K562 (cell line): Measurements from ENCODE around the gene HRG. TPM values are rescaled to one million over a fixed set of nuclear protein-coding genes. Genes with fewer than 3 reads are reported as not detected.

Source experiments
- ATAC-seq: fragments of 200-7000 bp; cut with Tn5 transposase; 3 replicates; pipeline ENCODE4 v1.9.1; 2020; ENCODE audit warnings: moderate library complexity
- BruUV-seq: library from RNA; stranded (reverse); fragments of 400-500 nt; replicated peaks from 2 replicates; lab custom pipeline; 2021; lab: Mats Ljungman, UMichigan
- CTCF ChIA-PET: fragments of 300-600 bp; formaldehyde crosslinking; extraction: SDS; loops from one replicate; lab custom pipeline; 2021; ENCODE audit warnings: low intra/inter-chr PET ratio; lab: Yijun Ruan, JAX
- POLR2A ChIA-PET: fragments of 300-600, 350-650 bp; sonication (Branson Sonifier 250); formaldehyde crosslinking; extraction: SDS; loops from one replicate; lab custom pipeline; 2021; ENCODE audit warnings: antibody characterized with exemption, inconsistent platforms; lab: Yijun Ruan, JAX
- DNase-seq, 4 experiments: peaks; one replicate each; pipeline versions ENCODE4 v3.0.0 to v3.0.0-alpha.2; 2011 to 2018; ENCODE audit warnings: low spot score in 3 of 4, mixed read lengths in 3 of 4; ENCODE audit errors: extremely low read depth in 1 of 4
- FAIRE-seq: peaks from 2 replicates; lab custom pipeline; 2011; peaks lifted over from hg19 to GRCh38; lab: Jason Lieb, UNC
- H2AFZ ChIP-seq: 2 replicates; pipeline ENCODE4 v1.6.0; 2011; ENCODE audit warnings: low read depth, low read length, control low read depth, inconsistent platforms
- H3K27ac ChIP-seq: fragments of 200-600 bp; 3 replicates; pipeline ENCODE4 v1.8.0; 2011; ENCODE audit warnings: low read depth, mild to moderate bottlenecking, control low read depth, inconsistent platforms, low read length, moderate library complexity, mixed read lengths; ENCODE audit errors: extremely low read depth
- H3K27me3 ChIP-seq, 2 experiments: fragments of 300-600 bp in 1 of 2; 2 replicates in 1 of 2; 3 replicates in 1 of 2; pipeline versions ENCODE4 v1.6.0 to v1.8.0; 2011; ENCODE audit warnings: inconsistent platforms in 2 of 2, low read length in 2 of 2, mild to moderate bottlenecking in 1 of 2, mixed read lengths in 1 of 2, moderate library complexity in 1 of 2; ENCODE audit not compliant: control insufficient read depth in 2 of 2, insufficient read depth in 2 of 2
- H3K36me3 ChIP-seq: fragments of 300-600 bp; 3 replicates; pipeline ENCODE4 v1.8.0; 2011; ENCODE audit warnings: mild to moderate bottlenecking, low read length, inconsistent platforms; ENCODE audit not compliant: control insufficient read depth, insufficient read depth
- H3K4me1 ChIP-seq, 2 experiments: fragments of 200-600 bp in 1 of 2; replicated peaks in 1 of 2; 2 replicates in 1 of 2; 3 replicates in 1 of 2; pipeline versions ENCODE4 v1.5.1 to v1.8.0; 2011; ENCODE audit warnings: inconsistent platforms in 2 of 2, low read length in 2 of 2, mild to moderate bottlenecking in 1 of 2, mixed read lengths in 1 of 2, moderate library complexity in 1 of 2; ENCODE audit not compliant: control insufficient read depth in 2 of 2, insufficient read depth in 2 of 2
- H3K4me2 ChIP-seq: 2 replicates; pipeline ENCODE4 v1.6.1; 2011; ENCODE audit warnings: low read length, control low read depth, inconsistent platforms, mixed read lengths; ENCODE audit not compliant: insufficient read depth
- H3K4me3 ChIP-seq: fragments of 200-600 bp; sonication (generic), shearing (Covaris generic); 2 replicates; pipeline ENCODE4 v1.5.1; 2016; ENCODE audit warnings: control low read depth, inconsistent platforms
- H3K79me2 ChIP-seq: fragments of 200-600 bp; 3 replicates; pipeline ENCODE4 v1.8.0; 2011; ENCODE audit warnings: low read length, inconsistent platforms; ENCODE audit not compliant: control insufficient read depth, insufficient read depth
- H3K9ac ChIP-seq, 2 experiments: 2 replicates each; pipeline versions ENCODE4 v1.6.0 to v1.6.1; 2011; ENCODE audit warnings: low read depth in 2 of 2, low read length in 2 of 2, control low read depth in 1 of 2, inconsistent platforms in 1 of 2, mild to moderate bottlenecking in 1 of 2, mixed read lengths in 1 of 2; ENCODE audit not compliant: insufficient read depth in 1 of 2
- H3K9me1 ChIP-seq: one replicate; pipeline ENCODE4 v1.6.0; 2011; ENCODE audit warnings: inconsistent platforms, mild to moderate bottlenecking, low read length, moderate library complexity; ENCODE audit not compliant: control insufficient read depth, insufficient read depth
- H3K9me3 ChIP-seq: replicated peaks from 2 replicates; pipeline ENCODE4 v1.5.1; 2011; ENCODE audit warnings: low read depth, low read length, inconsistent platforms; ENCODE audit not compliant: control insufficient read depth, insufficient read depth
- H4K20me1 ChIP-seq: replicated peaks from 2 replicates; pipeline ENCODE4 v1.6.1; 2011; ENCODE audit warnings: low read length, inconsistent platforms, mixed read lengths; ENCODE audit not compliant: control insufficient read depth, insufficient read depth
- BRF1 ChIP-seq: IDR thresholded peaks from 3 replicates; pipeline ENCODE4 v1.6.1; 2011; ENCODE audit warnings: borderline replicate concordance, mild to moderate bottlenecking; ENCODE audit not compliant: insufficient read length; ENCODE audit errors: extremely low read depth
- CGGBP1 ChIP-seq: fragments of 250-450 bp; sonication (Bioruptor Pico); IDR thresholded peaks from 2 replicates; pipeline ENCODE4 v1.9.0; 2021; ENCODE audit warnings: mild to moderate bottlenecking
- GATA2 ChIP-seq: sonication (generic); formaldehyde crosslinking; IDR thresholded peaks from 2 replicates; pipeline ENCODE4 v1.4.0; 2020; ENCODE audit warnings: mild to moderate bottlenecking, missing genetic modification reagents
- HSF4 ChIP-seq: fragments of 250-450 bp; sonication (Bioruptor Pico); IDR thresholded peaks from 2 replicates; pipeline ENCODE4 v2.1.2; 2022; ENCODE audit warnings: mild to moderate bottlenecking, moderate library complexity, borderline replicate concordance
- JUNB ChIP-seq: fragments of 450-650 bp; formaldehyde crosslinking; conservative IDR thresholded peaks from 2 replicates; pipeline ENCODE4 v1.4.0; 2020; ENCODE audit warnings: mild to moderate bottlenecking
- KAT2B ChIP-seq: IDR thresholded peaks from one replicate; pipeline ENCODE4 v1.6.1; 2012; ENCODE audit warnings: low read depth, mild to moderate bottlenecking, control low read depth, inconsistent platforms, low read length, moderate library complexity
- NR2C1 ChIP-seq, 2 experiments: fragments of 450-650 bp; IDR thresholded peaks; 2 replicates each; pipeline ENCODE4 v1.6.1; 2017; ENCODE audit warnings: mild to moderate bottlenecking in 2 of 2, antibody characterized with exemption in 1 of 2, inconsistent platforms in 1 of 2, missing compliant biosample characterization in 1 of 2, missing genetic modification characterization in 1 of 2
- PPARD ChIP-seq: fragments of 250-450 bp; sonication (Bioruptor Pico); IDR thresholded peaks from 2 replicates; pipeline ENCODE4 v1.8.0; 2022; ENCODE audit warnings: inconsistent platforms, mild to moderate bottlenecking, moderate library complexity
- RUNX1 ChIP-seq: sonication (generic); IDR thresholded peaks from 2 replicates; pipeline ENCODE4 v1.6.1; 2016; ENCODE audit warnings: antibody characterized with exemption, low read depth
- SMARCB1 ChIP-seq: IDR thresholded peaks from 2 replicates; pipeline ENCODE4 v1.6.1; 2011; ENCODE audit warnings: improper control_type of control experiment, low read depth; ENCODE audit not compliant: insufficient read length
- SNIP1 ChIP-seq: fragments of 450-650 bp; IDR thresholded peaks from 2 replicates; pipeline ENCODE4 v1.7.1; 2017; ENCODE audit warnings: low read depth, mild to moderate bottlenecking
- TEAD2 ChIP-seq: fragments of 450-650 bp; IDR thresholded peaks from 2 replicates; pipeline ENCODE4 v1.6.1; 2016; ENCODE audit warnings: missing genetic modification characterization, control low read depth, missing compliant biosample characterization
- TRIM24 ChIP-seq, 2 experiments: fragments of 450-650 bp; IDR thresholded peaks; 2 replicates each; pipeline ENCODE4 v1.6.1; 2016
- ZNF133 ChIP-seq: fragments of 250-450 bp; sonication (Bioruptor Pico); IDR thresholded peaks from 2 replicates; pipeline ENCODE4 v1.4.0; 2020; ENCODE audit warnings: mild to moderate bottlenecking
- ZNF175 ChIP-seq: fragments of 200-800 bp; sonication (Bioruptor generic); IDR thresholded peaks from 2 replicates; pipeline ENCODE4 v1.6.1; 2016; ENCODE audit warnings: low read depth, mild to moderate bottlenecking, missing genetic modification characterization, missing compliant biosample characterization
- ZNF695 ChIP-seq: fragments of 450-650 bp; formaldehyde crosslinking; IDR thresholded peaks from 2 replicates; pipeline ENCODE4 v1.4.0; 2020; ENCODE audit warnings: mild to moderate bottlenecking, moderate library complexity
- WGBS: fragments of 100-300 bp; shearing (Covaris generic); methylation state at CpG from one replicate; pipeline ENCODE4 v1.1.6; 2016; ENCODE audit warnings: low coverage, mixed read lengths; ENCODE audit not compliant: insufficient coverage; ENCODE audit errors: missing lambda C conversion rate; 5-methylcytosine and 5-hydroxymethylcytosine counted together
- in situ Hi-C: fragments of 300-500 bp; cut with MboI; formaldehyde crosslinking; loops from 4 replicates; pipeline ENCODE4 v1.15.0; 2018; ENCODE audit warnings: inconsistent platforms, mixed read lengths
- intact Hi-C: fragments of 100-400 bp; cut with micrococcal nuclease; formaldehyde crosslinking; loops from 2 replicates; pipeline ENCODE4 v1.14.2; 2022
- polyA plus RNA-seq, 8 experiments: library from polyadenylated mRNA; depleted of rRNA in 4 of 8; stranded (reverse) in 5 of 8; unstranded in 3 of 8; fragments of >200 nt; fragmentation: Nextera tagmentation in 2 of 8; fragmentation: Illumina TruSeq in 1 of 8; extraction: Ambion mirVana in 2 of 8; extraction: Trizol in 1 of 8; gene quantifications; 2 replicates each; pipeline versions ENCODE4 v1.2.1 to v1.2.3, GENCODE V29; 2011 to 2014; ENCODE audit warnings: inconsistent platforms in 1 of 8, missing spikeins in 1 of 8
- total RNA-seq, 7 experiments: library from RNA; depleted of rRNA in 6 of 7; stranded (reverse); fragments of >200 nt in 6 of 7; fragmentation: Illumina TruSeq in 2 of 7; extraction: Trizol in 2 of 7; gene quantifications; 2 replicates each; pipeline versions ENCODE4 v1.2.1 to v1.2.3, GENCODE V29; 2011 to 2021; ENCODE audit warnings: low replicate concordance in 1 of 7

HRG gene
- total and polyA plus RNA-seq, 9 of the 15 experiments (the other 6 are each of a cell fraction or from before 2014, with no cell fraction given), result not detected

GRCh38 chr3:186648851-186649250 is 17.0 kb upstream of the HRG start:
- 8% methylated on average over 1 of the region's 1 CpG for WGBS
- POLR2A ChIA-PET, result no interaction called here
- in situ Hi-C loops, result no loop called here

More at GRCh38 chr3:186648851-186649250, 17.0 kb upstream of the HRG start:
- H3K9ac ChIP-seq, result no peak overlapping the region
- no peaks in the 10 kb centered on the region for H3K36me3 ChIP-seq
- H3K4me3 ChIP-seq, result no peak overlapping the region
- H3K9me1 ChIP-seq, result no peaks in the 10 kb centered on the region
- no peak overlapping the region for H3K27ac ChIP-seq
- H2AFZ ChIP-seq, result no peak overlapping the region
- no peak for DNase-seq
- H3K4me2 ChIP-seq, result no peak overlapping the region
- no peaks in the 10 kb centered on the region for H4K20me1 ChIP-seq
- no TSS peak for BruUV-seq
- H3K4me1 ChIP-seq, result peaks cover 0 to under 1% of the 10 kb centered on the region in 2 experiments; a peak in 2 of 5 replicates
- no peaks in the 10 kb centered on the region for H3K9me3 ChIP-seq
- TF ChIP-seq ZNF695 (CRISPR knock-in tag) (no peak), KAT2B (no peak), CGGBP1 (CRISPR knock-in tag) (no peak), TEAD2 (no peak), TRIM24 (IDR thresholded peaks at IDR 0.05) (no peak), HSF4 (no peak), RUNX1 (no peak), GATA2 (CRISPR knock-in tag) (no peak), PPARD (CRISPR knock-in tag) (no peak), SNIP1 (no peak), BRF1 (no peak), SMARCB1 (no peak), JUNB (CRISPR knock-in tag) (no peak), ZNF175 (CRISPR knock-in tag) (no peak), NR2C1 (IDR thresholded peaks at IDR 0.05) (no peak), NR2C1 (tag; IDR thresholded peaks at IDR 0.05) (no peak), ZNF133 (CRISPR knock-in tag) (no peak)
- TF ChIP-seq, all 486 proteins: peak for 0
- intact Hi-C loops, result no loop called here
- Histone ChIP-seq H3K79me2 (no peaks in the 10 kb centered on the region), H3K27me3 (peaks cover 7 to 27% of the 10 kb centered on the region in 2 experiments)
- FAIRE-seq (no peak), ATAC-seq (no peak)
- CTCF ChIA-PET, result no interaction called here
